ENCODE measurements around the gene NCAPD2. TPM values are rescaled to one million over a fixed set of nuclear protein-coding genes. Genes with fewer than 3 reads are reported as not detected.

The NCAPD2 gene
- total RNA-seq, 2 experiments from 2014 or later, result 167 to 171 TPM

DNA sequence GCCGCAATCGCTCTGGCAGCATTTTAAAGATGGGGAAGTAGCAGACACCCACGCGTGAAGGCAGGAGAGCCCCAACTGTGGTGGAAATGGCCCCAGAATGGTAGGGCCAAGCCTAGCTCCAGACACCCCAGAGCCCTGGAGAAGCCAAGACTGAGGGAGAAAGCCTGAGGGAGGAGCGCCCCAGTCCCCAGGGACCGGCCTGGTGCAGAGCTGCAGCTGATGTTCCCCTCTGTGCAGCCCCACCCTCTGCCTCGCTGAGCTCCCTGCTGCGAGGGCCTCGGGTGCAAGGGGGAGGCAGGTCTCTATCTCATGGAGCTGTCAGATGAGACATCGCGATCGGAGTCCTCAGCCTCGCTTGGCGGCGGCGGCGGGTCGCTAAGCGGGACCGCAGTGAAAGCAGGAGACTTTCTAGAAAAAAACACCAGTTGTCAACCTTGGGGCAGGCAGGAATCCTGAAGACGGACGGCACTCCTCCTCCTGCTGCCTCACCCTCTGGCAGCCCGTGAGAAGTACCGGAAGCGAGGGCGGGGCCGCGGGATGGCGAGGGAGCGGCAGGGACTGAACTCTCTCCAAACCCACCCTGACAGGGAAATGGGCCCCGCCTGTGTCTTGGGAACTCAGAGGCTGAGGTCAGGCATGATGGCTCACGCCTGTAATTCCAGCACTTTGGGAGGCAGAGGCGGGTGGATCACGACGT lies 46.4 kb downstream of the NCAPD2 start:
- peak overlapping the region; percentile 99 for H3K27ac Mint-ChIP-seq
- peaks cover 33% of the 10 kb centered on the region for H3K36me3 Mint-ChIP-seq
- peak; percentile 60 for DNase-seq
- H3K9me3 Mint-ChIP-seq, result no peaks in the 10 kb centered on the region
- H3K27me3 Mint-ChIP-seq, result peaks cover 16% of the 10 kb centered on the region
- peaks cover 43% of the 10 kb centered on the region for H3K4me1 Mint-ChIP-seq
- peak overlapping the region; percentile 75 for H3K4me3 Mint-ChIP-seq

- peak overlapping the region; percentile 11 for H3K27ac Mint-ChIP-seq
- H3K4me3 Mint-ChIP-seq, result no peak overlapping the region
- H3K4me1 Mint-ChIP-seq, result peaks cover 38% of the 10 kb centered on the region
- peaks cover 25% of the 10 kb centered on the region for H3K36me3 Mint-ChIP-seq
- no peak for DNase-seq
- peaks cover 8% of the 10 kb centered on the region for H3K27me3 Mint-ChIP-seq
- no peaks in the 10 kb centered on the region for H3K9me3 Mint-ChIP-seq
These were observed 47.7 kb downstream of the NCAPD2 start for GRCh38 chr12:6541371-6542165.

GRCh38 chr12:6542209-6543009 lies 48.5 kb downstream of the NCAPD2 start:
- no peaks in the 10 kb centered on the region for H3K9me3 Mint-ChIP-seq
- peaks cover 31% of the 10 kb centered on the region for H3K4me1 Mint-ChIP-seq
- H3K36me3 Mint-ChIP-seq, result peaks cover 16% of the 10 kb centered on the region
- H3K27me3 Mint-ChIP-seq, result peaks cover 6% of the 10 kb centered on the region
- H3K27ac Mint-ChIP-seq, result no peak overlapping the region
- H3K4me3 Mint-ChIP-seq, result no peak overlapping the region
- no peak for DNase-seq

DNA sequence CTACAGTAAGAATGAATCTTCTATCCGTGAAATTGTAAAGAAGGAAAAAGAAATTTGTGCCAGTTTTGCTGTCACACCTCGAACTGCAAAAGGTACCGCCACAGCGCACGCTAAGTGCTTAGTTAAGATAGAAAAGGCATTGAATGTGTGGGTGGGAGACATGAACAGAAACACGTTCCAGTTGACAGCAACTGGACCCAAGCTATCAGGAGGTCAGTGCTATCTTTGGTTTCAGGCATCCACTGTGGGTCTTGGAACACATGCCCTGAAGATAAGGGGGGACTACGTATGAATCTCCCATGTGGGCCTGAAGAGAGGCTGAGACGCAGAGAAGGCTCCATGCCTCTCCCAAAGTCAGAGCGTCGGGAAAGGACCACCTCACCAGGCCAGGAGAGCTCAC lies 52.1 kb downstream of the NCAPD2 start:
- H3K27ac Mint-ChIP-seq, result no peak overlapping the region
- H3K4me1 Mint-ChIP-seq, result peaks cover 2% of the 10 kb centered on the region
- peaks cover 4% of the 10 kb centered on the region for H3K36me3 Mint-ChIP-seq
- no peaks in the 10 kb centered on the region for H3K27me3 Mint-ChIP-seq
- H3K4me3 Mint-ChIP-seq, result no peak overlapping the region
- no peak for DNase-seq
- H3K9me3 Mint-ChIP-seq, result no peaks in the 10 kb centered on the region

- peaks cover 4% of the 10 kb centered on the region for H3K36me3 Mint-ChIP-seq
- no peak overlapping the region for H3K4me3 Mint-ChIP-seq
- no peak for DNase-seq
- no peaks in the 10 kb centered on the region for H3K9me3 Mint-ChIP-seq
- H3K27me3 Mint-ChIP-seq, result no peaks in the 10 kb centered on the region
- H3K27ac Mint-ChIP-seq, result no peak overlapping the region
- H3K4me1 Mint-ChIP-seq, result peaks cover 12% of the 10 kb centered on the region
These were observed 53.7 kb downstream of the NCAPD2 start for GRCh38 chr12:6547566-6547965.

- Mint-ChIP-seq H3K9me3 (no peaks in the 10 kb centered on the region), H3K27me3 (no peaks in the 10 kb centered on the region), H3K4me3 (no peak overlapping the region), H3K4me1 (peaks cover 16% of the 10 kb centered on the region), H3K27ac (no peak overlapping the region), H3K36me3 (peaks cover 4% of the 10 kb centered on the region)
- no peak for DNase-seq
These were observed 54.1 kb downstream of the NCAPD2 start for GRCh38 chr12:6547987-6548386.

DNA sequence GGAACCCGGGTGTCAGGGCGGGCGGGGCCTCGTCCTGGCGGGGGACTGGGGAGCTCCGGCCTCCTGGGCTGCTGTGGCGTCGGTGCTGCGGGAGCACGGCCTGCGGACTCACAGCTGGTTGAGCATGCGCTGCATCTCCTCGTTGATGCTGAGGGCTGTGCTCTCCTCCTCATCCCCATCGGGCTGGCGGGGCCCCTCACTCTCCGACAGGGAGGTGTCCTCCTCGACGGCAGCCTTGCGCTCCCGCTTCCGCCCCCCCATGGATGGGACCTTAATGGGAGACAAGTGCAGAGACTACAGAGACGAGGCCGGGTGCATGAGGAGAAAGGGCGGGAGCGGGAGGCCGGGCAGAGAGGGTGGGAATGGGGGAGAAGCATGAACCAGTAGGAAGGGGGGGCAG lies 54.7 kb downstream of the NCAPD2 start:
- H3K4me1 Mint-ChIP-seq, result peaks cover 22% of the 10 kb centered on the region
- H3K4me3 Mint-ChIP-seq, result no peak overlapping the region
- DNase-seq, result no peak
- H3K27ac Mint-ChIP-seq, result no peak overlapping the region
- no peaks in the 10 kb centered on the region for H3K9me3 Mint-ChIP-seq
- peaks cover 4% of the 10 kb centered on the region for H3K36me3 Mint-ChIP-seq
- no peaks in the 10 kb centered on the region for H3K27me3 Mint-ChIP-seq

- no peak overlapping the region for H3K4me3 Mint-ChIP-seq
- H3K27ac Mint-ChIP-seq, result no peak overlapping the region
- H3K9me3 Mint-ChIP-seq, result no peaks in the 10 kb centered on the region
- peaks cover 5% of the 10 kb centered on the region for H3K36me3 Mint-ChIP-seq
- peaks cover 26% of the 10 kb centered on the region for H3K4me1 Mint-ChIP-seq
- H3K27me3 Mint-ChIP-seq, result no peaks in the 10 kb centered on the region
- DNase-seq, result no peak
These were observed 55.2 kb downstream of the NCAPD2 start for GRCh38 chr12:6548966-6549683.

GRCh38 chr12:6549684-6550151 lies 55.8 kb downstream of the NCAPD2 start:
- H3K36me3 Mint-ChIP-seq, result peaks cover 8% of the 10 kb centered on the region
- no peak for DNase-seq
- no peak overlapping the region for H3K4me3 Mint-ChIP-seq
- H3K27ac Mint-ChIP-seq, result no peak overlapping the region
- no peaks in the 10 kb centered on the region for H3K27me3 Mint-ChIP-seq
- H3K4me1 Mint-ChIP-seq, result peaks cover 32% of the 10 kb centered on the region
- H3K9me3 Mint-ChIP-seq, result no peaks in the 10 kb centered on the region

- peaks cover 14% of the 10 kb centered on the region for H3K36me3 Mint-ChIP-seq
- DNase-seq, result no peak
- peaks cover 36% of the 10 kb centered on the region for H3K4me1 Mint-ChIP-seq
- no peaks in the 10 kb centered on the region for H3K27me3 Mint-ChIP-seq
- no peak overlapping the region for H3K27ac Mint-ChIP-seq
- no peak overlapping the region for H3K4me3 Mint-ChIP-seq
- no peaks in the 10 kb centered on the region for H3K9me3 Mint-ChIP-seq
These were observed 56.6 kb downstream of the NCAPD2 start for GRCh38 chr12:6550294-6551062.

GRCh38 chr12:6551063-6551461 lies 57.2 kb downstream of the NCAPD2 start:
- peaks cover 10% of the 10 kb centered on the region for H3K36me3 Mint-ChIP-seq
- no peaks in the 10 kb centered on the region for H3K27me3 Mint-ChIP-seq
- no peak overlapping the region for H3K4me3 Mint-ChIP-seq
- H3K27ac Mint-ChIP-seq, result no peak overlapping the region
- peaks cover 36% of the 10 kb centered on the region for H3K4me1 Mint-ChIP-seq
- no peaks in the 10 kb centered on the region for H3K9me3 Mint-ChIP-seq
- DNase-seq, result no peak

DNA sequence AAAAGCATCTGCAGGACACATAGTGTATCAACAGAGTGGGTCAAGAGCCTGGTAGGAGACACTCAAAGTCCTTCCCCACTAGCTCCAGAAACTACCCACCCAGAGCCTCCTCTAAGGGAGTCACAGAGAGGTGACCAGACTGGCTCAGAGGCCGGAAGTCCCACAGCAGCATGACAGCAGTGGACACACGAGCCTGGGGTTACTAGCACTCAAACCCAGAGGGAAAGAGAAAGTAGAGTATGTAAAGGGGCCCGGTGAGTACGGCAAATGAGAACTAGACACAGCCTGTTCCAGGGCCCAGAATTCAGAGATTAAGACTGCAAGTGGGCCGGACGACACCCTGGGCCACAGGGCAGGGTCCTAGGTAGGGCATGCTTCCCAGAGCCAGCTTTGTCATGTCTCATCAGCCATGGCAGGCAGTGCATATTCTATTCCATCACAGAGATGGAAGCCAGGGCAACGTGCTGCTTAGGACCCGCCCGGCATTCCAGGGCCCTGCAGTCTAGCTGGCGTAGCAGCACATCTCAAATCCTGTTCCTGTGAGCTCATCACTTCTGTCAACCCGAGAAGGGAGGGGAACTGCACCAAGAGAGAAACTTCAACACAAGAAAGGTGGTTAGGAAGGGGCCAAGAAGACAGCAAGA lies 57.7 kb downstream of the NCAPD2 start:
- DNase-seq, result no peak
- H3K27ac Mint-ChIP-seq, result no peak overlapping the region
- no peaks in the 10 kb centered on the region for H3K27me3 Mint-ChIP-seq
- H3K9me3 Mint-ChIP-seq, result no peaks in the 10 kb centered on the region
- peaks cover 14% of the 10 kb centered on the region for H3K36me3 Mint-ChIP-seq
- H3K4me3 Mint-ChIP-seq, result no peak overlapping the region
- H3K4me1 Mint-ChIP-seq, result peaks cover 39% of the 10 kb centered on the region

DNA sequence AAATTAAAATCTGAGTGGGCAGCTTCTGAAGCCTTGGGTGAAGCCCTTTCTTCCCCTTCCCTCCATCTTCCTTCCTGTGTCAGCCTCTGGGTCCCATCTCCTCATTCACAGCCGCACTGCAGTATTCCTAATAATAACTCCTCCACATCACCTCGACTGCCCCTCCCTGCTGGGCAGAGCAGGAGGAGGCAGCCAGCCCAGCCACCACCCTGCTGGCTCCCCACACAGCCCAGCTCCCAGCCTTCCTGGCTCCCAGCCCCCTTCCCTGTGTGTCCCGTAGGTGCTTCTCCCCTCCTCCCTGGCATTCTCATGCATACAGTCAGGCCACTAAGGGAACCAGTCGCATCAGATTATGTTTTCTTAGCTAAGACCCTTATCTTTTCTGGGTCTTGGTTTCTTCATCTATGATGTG lies 58.2 kb downstream of the NCAPD2 start:
- Mint-ChIP-seq H3K36me3 (peaks cover 18% of the 10 kb centered on the region), H3K27ac (no peak overlapping the region), H3K4me1 (peaks cover 44% of the 10 kb centered on the region), H3K27me3 (no peaks in the 10 kb centered on the region), H3K9me3 (no peaks in the 10 kb centered on the region), H3K4me3 (peak overlapping the region; percentile 25)
- no peak for DNase-seq
